Pons (tissue), 1 donor: ENCODE measurements around the gene PRKG2.
"Not testable (repeated sequence)": the region's sequence is repeated elsewhere in the genome, so short reads cannot be mapped to it uniquely, and the experiment has no call there.

Experiments
- DNase-seq: peaks from one replicate; pipeline ENCODE4 v3.0.0-alpha.2; 2016; ENCODE audit warnings: low spot score

Gene PRKG2

GRCh38 chr4:81153714-81154323 lies 61.2 kb downstream of the PRKG2 start:
- not testable (repeated sequence) for DNase-seq

GRCh38 chr4:81152839-81153713 lies 61.9 kb downstream of the PRKG2 start:
- DNase-seq = no peak

GRCh38 chr4:81149976-81150375 lies 65.0 kb downstream of the PRKG2 start:
- no peak for DNase-seq

- DNase-seq = peak; percentile 29
These were observed 66.4 kb downstream of the PRKG2 start for GRCh38 chr4:81148576-81148975.

GRCh38 chr4:81146466-81146865 lies 68.6 kb downstream of the PRKG2 start:
- DNase-seq = no peak

- no peak for DNase-seq
These were observed 71.8 kb downstream of the PRKG2 start for GRCh38 chr4:81143183-81143582.

- no peak for DNase-seq
These were observed 72.3 kb downstream of the PRKG2 start for GRCh38 chr4:81142744-81143143.

- no peak for DNase-seq
These were observed 77.1 kb downstream of the PRKG2 start for GRCh38 chr4:81137894-81138293.

- DNase-seq = no peak
These were observed 77.6 kb downstream of the PRKG2 start for GRCh38 chr4:81137446-81137845.

- no peak for DNase-seq
These were observed 78.7 kb downstream of the PRKG2 start for GRCh38 chr4:81136161-81136905.

GRCh38 chr4:81135501-81135900 lies 79.5 kb downstream of the PRKG2 start:
- DNase-seq = no peak

GRCh38 chr4:81131563-81131962 lies 83.5 kb downstream of the PRKG2 start:
- DNase-seq = no peak

GRCh38 chr4:81131066-81131465 lies 84.0 kb downstream of the PRKG2 start:
- DNase-seq = no peak

GRCh38 chr4:81130569-81130968 lies 84.5 kb downstream of the PRKG2 start:
- DNase-seq = no peak

- DNase-seq = no peak
These were observed 95.0 kb downstream of the PRKG2 start for GRCh38 chr4:81120055-81120454.

- DNase-seq = no peak
These were observed 96.9 kb downstream of the PRKG2 start for GRCh38 chr4:81118086-81118485.

- no peak for DNase-seq
These were observed 98.5 kb downstream of the PRKG2 start for GRCh38 chr4:81116566-81116965.

GRCh38 chr4:81113024-81113423 lies 102.0 kb downstream of the PRKG2 start:
- no peak for DNase-seq

- DNase-seq = no peak
These were observed 105.7 kb downstream of the PRKG2 start for GRCh38 chr4:81109356-81109755.

GRCh38 chr4:81106150-81106549 lies 108.9 kb downstream of the PRKG2 start:
- DNase-seq = no peak

GRCh38 chr4:81102107-81102506 lies 112.9 kb downstream of the PRKG2 start:
- DNase-seq = no peak

GRCh38 chr4:81096566-81096965 lies 118.5 kb downstream of the PRKG2 start:
- DNase-seq = no peak

GRCh38 chr4:81095389-81095788 lies 119.6 kb downstream of the PRKG2 start:
- no peak for DNase-seq
